ENCODE data around the gene LGI1. TPM values are rescaled to one million over a fixed set of nuclear protein-coding genes. Genes with fewer than 3 reads are reported as not detected.

LGI1 gene
- total and polyA plus RNA-seq, 2 of the 8 experiments (the other 6 are each of a cell fraction or from before 2014, with no cell fraction given), result 0.15 TPM; not detected in 1

GRCh38 chr10:93726024-93726423 lies 31.7 kb upstream of the LGI1 start:
- FAIRE-seq, result peak; percentile 39
- H3K9ac ChIP-seq (replicated peaks in 1 of 4; ENCODE audit: extremely low read depth in 1 of 4, low read depth in 3 of 4, low read length in 3 of 4), result no peak overlapping the region
- H4K5ac ChIP-seq (ENCODE audit: insufficient read length, low read depth, low read length), result no peak overlapping the region
- TF ChIP-seq GABPA (IDR thresholded peaks at IDR 0.05; ENCODE audit: borderline replicate concordance, insufficient read depth, low read length), result no peak
- no peak for TF ChIP-seq CTBP2 (IDR thresholded peaks at IDR 0.05; ENCODE audit: borderline replicate concordance, insufficient read depth, insufficient read length, low read length)
- TF ChIP-seq GTF2F1 (IDR thresholded peaks at IDR 0.05; ENCODE audit: borderline replicate concordance, low read depth, low read length), result no peak
- TF ChIP-seq KDM1A (IDR thresholded peaks at IDR 0.05; ENCODE audit: borderline replicate concordance, low read length), result no peak
- TF ChIP-seq CHD2 (IDR thresholded peaks at IDR 0.05; ENCODE audit: low read length), result no peak
- TF ChIP-seq FOSL1 (IDR thresholded peaks at IDR 0.05; ENCODE audit: insufficient read depth, low read depth, low read length), result no peak
- no peak for TF ChIP-seq KDM5A (IDR thresholded peaks at IDR 0.05; ENCODE audit: low read length)
- TF ChIP-seq TCF12 (IDR thresholded peaks at IDR 0.05; ENCODE audit: low read depth, low read length), result no peak
- TF ChIP-seq TEAD4 (IDR thresholded peaks at IDR 0.05; ENCODE audit: low read depth, low read length), result no peak

More at GRCh38 chr10:93726024-93726423, 31.7 kb upstream of the LGI1 start:
- DNase-seq (ENCODE audit: low read depth in 1 of 2, low spot score in 2 of 2), result no peak
- Histone ChIP-seq H2AFZ (ENCODE audit: low read length) (no peak overlapping the region), H2BK20ac (ENCODE audit: low read length) (no peak overlapping the region), H3K27me3 (replicated peaks in 1 of 4; ENCODE audit: control insufficient read depth in 3 of 4, extremely low read depth in 1 of 4, insufficient read depth in 3 of 4, low read length in 3 of 4) (peaks cover 0 to 1% (median 0%) of the 10 kb centered on the region in 4 experiments; a peak in 1 of 7 replicates), H2BK120ac (replicated peaks; ENCODE audit: low read depth, low read length) (no peak overlapping the region), H3K4me2 (ENCODE audit: insufficient read depth in 1 of 2, low read depth in 2 of 2, low read length in 2 of 2) (no peak overlapping the region), H2BK12ac (ENCODE audit: low read depth, low read length) (no peak overlapping the region), H3K23me2 (ENCODE audit: low read depth, low read length) (no peaks in the 10 kb centered on the region), H3K4ac (replicated peaks; ENCODE audit: insufficient read length, low read depth, low read length) (no peak overlapping the region), H3K79me1 (ENCODE audit: low read depth, low read length) (no peaks in the 10 kb centered on the region), H2AK5ac (ENCODE audit: low read depth, low read length) (no peak overlapping the region), H3K18ac (ENCODE audit: extremely low read depth, low read length) (no peak overlapping the region), H2BK15ac (ENCODE audit: low read length) (no peak overlapping the region), H4K91ac (replicated peaks; ENCODE audit: insufficient read length, low read length) (no peak overlapping the region), H3K36me3 (ENCODE audit: control insufficient read depth in 2 of 4, insufficient read depth in 4 of 4, low read length in 3 of 4) (no peaks in the 10 kb centered on the region), H3K4me1 (replicated peaks in 1 of 4; ENCODE audit: control insufficient read depth in 3 of 4, insufficient read depth in 4 of 4, low read length in 3 of 4) (no peaks in the 10 kb centered on the region), H3K56ac (replicated peaks; ENCODE audit: insufficient read length, low read depth, low read length) (no peak overlapping the region), H4K8ac (ENCODE audit: extremely low read depth, insufficient read depth, low read length) (no peak overlapping the region), H3K79me2 (ENCODE audit: control insufficient read depth in 1 of 2, insufficient read depth in 2 of 2, low read length in 2 of 2) (no peaks in the 10 kb centered on the region), H3K14ac (ENCODE audit: insufficient read length) (no peak overlapping the region), H3K4me3 (ENCODE audit: extremely low read depth in 1 of 4, insufficient read depth in 2 of 4, low read depth in 3 of 4, low read length in 4 of 4) (no peak overlapping the region), H3K9me3 (ENCODE audit: insufficient read depth in 2 of 2, low read depth in 1 of 2, low read length in 1 of 2) (no peaks in the 10 kb centered on the region), H4K20me1 (replicated peaks in 1 of 2; ENCODE audit: control insufficient read depth in 1 of 2, insufficient read depth in 2 of 2, low read length in 2 of 2) (no peaks in the 10 kb centered on the region), H3K23ac (ENCODE audit: insufficient read length) (no peak overlapping the region), H3K27ac (ENCODE audit: low read depth, low read length) (no peak overlapping the region), H2BK5ac (ENCODE audit: low read depth, low read length) (no peak overlapping the region)
- 93% methylated on average over 1 of the region's 1 CpG; no CpG with 5 or more reads in 1 of the 2 experiments for WGBS, 2 experiments (ENCODE audit: extremely low coverage in 1 of 2, insufficient coverage in 1 of 2, insufficient read length in 1 of 2, insufficient replicate concordance in 2 of 2, low coverage in 1 of 2, low lambda C conversion rate in 2 of 2, missing lambda C conversion rate in 1 of 2)
- ChIA-PET POLR2A (ENCODE audit: partially characterized antibody) (no interaction called here), CTCF (ENCODE audit: partially characterized antibody) (interaction anchor here (1.1 to 10.2 kb wide), 2 partner anchors 19 to 21 kb away, joined by 3 to 64 read pairs; no protein-coding TSS in a partner anchor)
